ENCODE data around the gene RTN4.
A peak's percentile ranks its signal among the peaks of the same experiment; 100 is the strongest.
"Not testable (repeated sequence)": the region's sequence is repeated elsewhere in the genome, so short reads cannot be mapped to it uniquely, and the experiment has no call there.

RTN4 gene

DNA sequence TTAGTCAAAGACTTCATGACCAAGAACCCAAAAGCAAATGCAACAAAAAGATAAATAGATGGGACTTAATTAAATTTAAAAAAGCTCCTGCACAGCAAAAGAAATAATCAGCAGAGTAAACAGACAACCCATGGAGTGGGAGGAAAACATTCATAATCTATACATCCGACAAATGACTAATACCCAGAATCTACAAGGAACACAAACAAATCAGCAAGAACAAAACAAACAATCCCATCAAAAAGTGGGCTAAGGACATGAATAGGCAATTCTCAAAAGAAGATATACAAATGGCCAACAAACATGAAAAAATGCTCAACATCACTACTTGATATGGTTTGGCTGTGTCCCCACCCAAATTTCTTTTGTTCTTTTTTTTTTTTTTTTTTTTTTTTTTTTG lies 25.8 kb upstream of the RTN4 start:
- in situ Hi-C loops (cut with HindIII; ENCODE audit: low pct_ligation_motif_present, low pct_unique_long_range_greater_than_20kb, low sequenced_read_pairs); DNase-seq: not testable (repeated sequence)

DNA sequence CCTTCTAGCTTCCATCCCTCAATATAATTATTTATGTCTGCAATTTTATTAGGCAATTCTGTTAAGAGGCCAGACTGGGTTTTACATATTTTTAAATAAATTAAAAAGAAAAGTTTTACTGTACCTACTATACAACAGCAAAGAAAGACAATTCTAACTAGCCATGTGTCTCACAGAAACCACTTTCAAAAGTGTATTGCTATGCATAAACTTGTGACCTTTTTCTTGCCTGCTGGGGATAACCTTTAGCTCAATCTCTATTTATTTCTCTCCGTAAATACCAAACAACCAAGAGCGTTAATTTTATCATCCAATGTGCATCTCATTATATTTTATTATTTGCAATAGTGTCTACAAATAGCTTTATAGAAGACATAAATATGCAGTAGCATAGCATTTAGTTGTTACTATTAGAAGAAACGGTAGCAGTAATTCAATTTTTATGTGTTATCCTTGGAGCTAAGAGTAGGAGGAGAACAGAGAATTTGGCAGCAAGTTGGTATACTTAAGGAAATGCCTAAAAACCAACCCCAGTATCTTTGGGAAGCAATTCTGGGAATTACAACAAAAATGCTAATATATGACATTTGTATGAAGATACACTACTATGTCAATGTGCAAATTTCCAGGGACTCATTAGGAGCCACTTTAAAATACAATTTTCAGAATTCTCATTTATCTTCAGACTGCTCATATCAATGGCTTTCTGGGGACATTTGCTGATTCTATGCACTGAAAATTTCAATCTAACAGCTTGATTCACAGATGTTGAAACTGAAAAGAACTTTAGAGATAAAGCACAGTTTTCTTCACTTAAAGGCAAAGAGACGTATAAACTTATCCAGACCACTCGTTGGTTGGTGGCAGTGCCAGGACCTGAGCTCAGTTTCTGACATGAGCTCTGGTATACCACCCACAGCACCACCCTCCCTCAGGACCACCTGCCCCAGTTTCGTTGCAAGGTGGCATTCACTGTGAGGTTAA lies 23.0 kb upstream of the RTN4 start:
- in situ Hi-C loops (cut with HindIII; ENCODE audit: low pct_ligation_motif_present, low pct_unique_long_range_greater_than_20kb, low sequenced_read_pairs): no loop called here
- DNase-seq: no peak

DNA sequence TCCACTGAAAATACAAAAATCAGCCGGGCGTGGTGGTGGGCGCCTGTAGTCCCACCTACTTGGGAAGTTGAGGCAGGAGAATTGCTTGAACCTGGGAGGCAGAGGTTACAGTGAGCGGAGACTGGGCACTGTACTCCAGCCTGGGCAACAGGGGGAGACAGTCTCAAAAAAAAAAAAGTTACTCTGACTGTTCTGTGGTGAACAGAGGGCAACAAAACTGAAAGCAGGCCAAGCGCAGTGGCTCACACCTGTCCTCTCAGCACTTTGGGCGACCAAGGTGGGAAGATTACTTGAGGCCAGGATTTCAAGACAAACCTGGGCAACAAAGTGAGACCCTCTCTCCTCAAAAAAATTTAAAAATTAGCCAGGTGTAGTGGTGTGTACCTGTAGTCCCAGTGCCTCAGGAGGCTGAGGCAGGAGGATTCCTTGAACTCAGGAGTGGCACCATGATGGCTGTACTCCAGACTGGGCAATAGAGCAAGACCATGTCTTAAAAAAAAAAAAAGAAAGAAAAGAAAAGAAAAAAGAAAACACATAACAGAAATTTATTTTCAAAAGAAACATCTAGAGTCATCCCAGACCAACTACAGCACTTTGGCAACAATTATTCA lies 13.6 kb upstream of the RTN4 start:
- in situ Hi-C loops (cut with HindIII; ENCODE audit: low pct_ligation_motif_present, low pct_unique_long_range_greater_than_20kb, low sequenced_read_pairs): no loop called here
- DNase-seq: no peak

DNA sequence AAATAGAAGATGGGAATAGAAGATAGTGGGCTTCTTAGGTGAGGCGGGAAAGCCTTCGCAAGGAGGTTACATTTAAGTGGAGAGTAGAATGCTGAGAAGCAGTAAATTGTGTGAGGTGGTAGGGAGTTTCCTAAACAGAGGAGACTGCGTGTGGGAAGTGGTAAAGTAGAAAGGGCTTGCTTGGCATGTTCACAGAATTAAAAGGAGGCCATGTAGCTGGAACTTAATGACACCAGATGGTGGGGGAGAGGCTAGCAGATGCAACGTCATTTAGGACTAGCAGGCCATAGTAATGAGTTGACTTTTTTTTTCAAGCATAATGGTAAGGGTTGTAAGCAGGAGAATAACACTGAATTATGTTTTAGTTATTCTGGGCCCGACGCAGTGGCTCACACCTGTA lies 13.0 kb upstream of the RTN4 start:
- in situ Hi-C loops (cut with HindIII; ENCODE audit: low pct_ligation_motif_present, low pct_unique_long_range_greater_than_20kb, low sequenced_read_pairs): no loop called here
- DNase-seq: no peak

DNA sequence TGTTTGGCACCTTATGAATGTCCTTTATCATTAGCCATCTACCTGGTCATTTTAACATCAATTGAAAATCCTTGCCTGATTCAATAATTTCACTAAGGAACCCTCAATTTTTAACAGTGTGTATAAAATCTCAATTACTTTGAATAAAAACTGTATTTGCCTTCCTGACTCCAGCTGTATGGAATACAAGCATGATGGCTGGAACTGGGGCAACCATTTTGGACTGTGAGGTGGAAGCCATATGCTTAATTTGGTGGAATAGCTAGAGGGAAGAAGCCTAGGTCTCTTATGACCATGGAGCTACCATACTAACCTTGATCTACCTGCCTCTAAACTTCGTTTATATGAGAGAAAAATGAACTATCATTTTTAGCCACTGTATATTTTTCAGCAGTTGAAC lies 12.5 kb upstream of the RTN4 start:
- no peak for DNase-seq
- in situ Hi-C loops (cut with HindIII; ENCODE audit: low pct_ligation_motif_present, low pct_unique_long_range_greater_than_20kb, low sequenced_read_pairs): no loop called here

DNA sequence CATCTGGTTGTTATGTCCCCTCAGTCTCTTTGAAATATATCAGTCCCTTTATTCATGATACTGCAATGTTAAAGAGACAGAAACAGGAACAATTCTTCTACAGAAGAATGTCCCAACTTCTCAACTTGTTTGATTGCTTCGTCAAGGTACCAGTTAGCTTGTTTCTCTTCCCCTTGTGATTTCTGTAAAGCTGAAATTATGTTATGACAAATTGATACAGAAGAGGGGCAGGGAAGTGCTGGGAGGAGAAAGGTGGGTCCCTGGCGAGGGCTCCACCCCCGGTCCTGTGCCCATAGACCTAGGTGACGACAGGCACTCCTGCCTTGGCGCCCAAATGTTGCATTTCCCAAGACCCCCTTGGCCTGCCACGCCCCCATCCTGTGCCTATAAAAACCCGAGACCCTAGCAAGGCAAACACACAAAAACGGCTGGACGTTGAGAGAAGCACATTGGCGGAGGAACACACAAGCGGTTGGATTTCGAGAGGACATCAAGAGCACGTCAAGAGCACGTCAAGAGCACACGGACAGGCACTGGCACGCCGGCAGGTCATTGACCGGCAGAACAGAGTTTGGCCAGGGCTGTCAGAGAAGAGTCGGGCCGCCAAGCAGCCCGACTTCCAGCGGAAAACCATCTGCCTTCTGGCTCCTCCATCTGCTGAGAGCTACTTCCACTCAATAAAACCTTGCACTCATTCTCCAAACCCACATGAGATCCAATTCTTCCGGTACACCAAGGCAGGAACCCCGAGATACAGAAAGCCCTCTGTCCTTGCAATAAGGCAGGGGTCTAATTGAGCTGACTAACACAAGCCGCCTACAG lies 11.5 kb upstream of the RTN4 start:
- in situ Hi-C loops (cut with HindIII; ENCODE audit: low pct_ligation_motif_present, low pct_unique_long_range_greater_than_20kb, low sequenced_read_pairs): no loop called here
- no peak for DNase-seq

DNA sequence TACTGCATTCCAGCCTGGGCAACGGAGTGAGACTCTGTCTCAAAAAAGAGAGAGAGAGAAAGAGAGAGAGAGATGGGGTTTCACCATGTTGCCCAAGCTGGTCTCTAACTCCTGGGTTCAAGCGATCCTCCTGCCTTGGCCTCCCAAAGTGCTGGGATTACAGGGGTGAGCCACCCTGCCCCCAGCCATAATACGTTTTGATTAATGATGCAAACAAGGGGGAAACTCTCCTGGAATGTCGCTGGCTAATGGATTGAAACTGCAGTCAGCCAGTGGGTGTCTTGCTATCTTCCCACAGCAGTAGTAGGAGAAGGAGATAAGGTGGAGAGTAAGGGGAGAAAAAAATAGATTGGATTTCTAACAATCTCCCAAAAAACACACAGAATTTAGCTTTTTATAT lies 9.5 kb upstream of the RTN4 start:
- DNase-seq: no peak
- in situ Hi-C loops (cut with HindIII; ENCODE audit: low pct_ligation_motif_present, low pct_unique_long_range_greater_than_20kb, low sequenced_read_pairs): no loop called here

DNA sequence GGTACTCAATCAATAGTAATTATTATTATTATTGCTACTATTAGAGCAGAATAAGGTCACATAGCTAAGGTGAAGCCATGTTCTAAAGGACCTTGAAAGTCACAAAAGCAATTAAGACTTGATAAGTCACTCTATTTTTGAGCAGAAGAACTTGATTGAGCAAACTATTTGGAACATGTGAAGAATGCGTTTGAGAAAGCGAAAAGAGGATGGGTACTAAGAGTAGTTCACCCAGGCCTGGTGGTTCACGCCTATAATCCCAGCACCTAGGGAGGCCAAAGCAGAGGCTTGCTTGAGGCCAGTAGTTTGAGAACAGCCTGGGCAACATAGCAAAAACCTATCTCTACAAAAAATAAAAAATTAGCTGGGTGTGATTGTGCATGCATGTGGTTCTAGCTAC lies 7.2 kb upstream of the RTN4 start:
- no peak for DNase-seq
- in situ Hi-C loops (cut with HindIII; ENCODE audit: low pct_ligation_motif_present, low pct_unique_long_range_greater_than_20kb, low sequenced_read_pairs): no loop called here

DNA sequence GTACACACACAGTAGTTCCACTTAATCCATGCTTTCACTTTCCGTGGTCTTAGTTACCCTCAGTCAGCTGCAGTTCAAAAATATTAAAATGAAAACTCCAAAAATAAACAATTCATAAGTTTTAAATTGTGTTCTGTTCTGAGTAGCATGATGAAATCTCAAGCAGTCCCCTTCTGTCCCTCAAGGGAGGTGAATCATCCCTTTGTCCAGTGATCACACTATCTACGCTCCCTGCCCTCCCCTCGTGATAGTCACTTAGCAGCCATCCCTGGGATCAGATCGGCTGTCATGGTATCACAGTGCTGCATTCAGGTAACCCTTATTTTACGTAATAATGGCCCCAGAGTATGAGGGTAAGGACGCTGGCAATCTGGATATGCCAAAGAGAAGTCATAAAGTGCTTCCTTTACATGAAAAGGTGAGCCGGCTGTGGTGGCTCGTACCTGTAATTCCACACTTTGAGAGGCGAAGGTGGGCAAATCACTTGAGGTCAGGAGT lies 5.8 kb upstream of the RTN4 start:
- in situ Hi-C loops (cut with HindIII; ENCODE audit: low pct_ligation_motif_present, low pct_unique_long_range_greater_than_20kb, low sequenced_read_pairs): no loop called here
- peak; percentile 59 for DNase-seq

DNA sequence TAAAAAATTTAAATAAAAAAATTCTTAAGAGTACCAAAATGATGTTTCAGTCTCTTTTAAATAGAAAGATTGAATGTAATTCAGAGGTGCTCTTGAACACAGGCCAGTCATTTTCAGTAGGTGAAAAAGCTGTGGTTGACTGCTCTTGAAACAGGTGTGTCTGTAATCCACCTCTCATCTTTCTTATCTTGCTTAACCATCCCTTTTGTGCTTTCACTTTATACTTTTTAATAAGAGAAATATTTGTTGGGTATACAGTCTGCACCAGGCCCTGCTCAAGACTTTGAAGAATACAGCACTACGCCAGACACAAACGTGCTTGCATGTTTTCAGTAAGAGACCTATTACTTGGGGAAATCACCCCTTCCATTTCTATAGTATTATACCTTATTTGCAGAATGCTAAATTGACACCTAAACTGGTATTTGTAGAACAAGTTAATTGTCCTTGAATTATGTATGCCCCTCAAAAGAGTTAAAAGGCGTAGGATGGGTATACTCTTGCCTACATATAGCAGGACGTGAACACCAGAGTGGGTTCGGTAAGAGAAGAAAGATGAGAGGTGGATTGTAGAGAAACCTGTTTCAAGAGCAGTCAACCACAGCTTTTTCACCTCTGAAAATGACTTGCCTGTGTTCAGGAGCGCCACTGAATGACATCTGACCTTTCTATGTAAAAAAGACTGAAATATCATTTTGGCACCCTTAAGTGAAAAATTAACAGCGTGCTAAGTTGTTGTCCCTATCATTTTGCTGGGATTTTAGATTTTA lies 4.0 kb upstream of the RTN4 start:
- in situ Hi-C loops (cut with HindIII; ENCODE audit: low pct_ligation_motif_present, low pct_unique_long_range_greater_than_20kb, low sequenced_read_pairs): no loop called here
- no peak for DNase-seq

DNA sequence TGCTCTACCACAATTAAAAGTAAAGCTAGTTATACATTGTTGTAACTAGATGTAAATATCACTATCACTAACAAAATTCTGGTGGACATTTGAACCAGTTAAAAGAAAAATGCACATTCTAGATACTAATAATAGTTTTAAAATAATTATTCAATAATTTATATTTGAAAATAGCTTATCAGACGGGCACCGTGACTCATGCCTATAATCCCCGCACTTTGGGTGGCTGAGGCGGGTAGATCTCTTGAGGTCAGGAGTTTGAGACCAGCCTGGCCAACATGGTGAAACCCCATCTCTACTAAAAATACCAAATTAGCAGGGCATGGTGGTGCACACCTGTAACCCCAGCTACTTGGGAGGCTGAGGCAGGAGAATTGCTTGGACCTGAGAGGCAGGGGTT lies 3.0 kb upstream of the RTN4 start:
- in situ Hi-C loops (cut with HindIII; ENCODE audit: low pct_ligation_motif_present, low pct_unique_long_range_greater_than_20kb, low sequenced_read_pairs): not testable (repeated sequence)

DNA sequence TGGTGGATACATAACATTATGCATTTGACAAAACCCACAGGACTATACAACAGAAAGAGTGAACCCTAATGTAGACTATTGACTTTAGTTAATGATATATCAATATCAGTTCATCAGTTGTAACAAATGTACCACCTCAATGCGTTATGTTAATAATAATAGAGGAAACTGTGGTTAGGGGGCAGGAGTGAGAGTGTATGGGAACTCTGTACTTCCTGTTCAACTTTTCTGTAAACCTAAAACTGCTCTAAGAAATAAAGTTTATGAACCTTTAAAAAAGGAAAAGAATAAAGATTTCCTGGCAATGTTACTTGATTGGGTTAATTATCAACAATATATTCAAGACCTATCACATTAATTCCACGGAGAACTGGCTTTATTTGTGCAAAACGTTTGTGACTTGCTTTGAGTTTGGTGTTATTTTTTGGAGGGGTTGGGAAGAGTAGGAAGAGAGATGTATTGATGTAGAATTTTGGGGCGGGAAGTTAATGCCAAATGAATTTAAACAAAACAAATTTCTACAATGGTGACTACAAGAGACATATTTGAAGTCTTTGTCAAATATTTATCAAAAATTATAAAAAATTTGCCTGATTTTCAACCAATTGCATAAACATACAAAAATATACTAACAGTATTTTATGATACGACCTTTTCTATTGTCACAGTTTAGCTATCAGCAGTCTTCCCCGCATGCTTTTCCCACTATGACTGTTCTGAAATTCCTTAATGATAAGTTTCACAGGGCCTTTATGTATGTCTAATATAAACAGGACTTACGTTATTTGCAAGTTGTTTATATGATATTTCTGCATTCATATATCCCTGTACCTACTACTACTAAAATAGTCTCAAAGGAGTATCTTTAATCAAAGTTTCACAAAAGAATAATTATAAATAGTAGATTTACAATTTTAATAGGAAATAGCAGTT lies 2.1 kb upstream of the RTN4 start:
- peak; percentile 71 for DNase-seq
- in situ Hi-C loops (cut with HindIII; ENCODE audit: low pct_ligation_motif_present, low pct_unique_long_range_greater_than_20kb, low sequenced_read_pairs): no loop called here

More for the DNA sequence above, 3.0 kb upstream of the RTN4 start:
- not testable (repeated sequence) for DNase-seq

DNA sequence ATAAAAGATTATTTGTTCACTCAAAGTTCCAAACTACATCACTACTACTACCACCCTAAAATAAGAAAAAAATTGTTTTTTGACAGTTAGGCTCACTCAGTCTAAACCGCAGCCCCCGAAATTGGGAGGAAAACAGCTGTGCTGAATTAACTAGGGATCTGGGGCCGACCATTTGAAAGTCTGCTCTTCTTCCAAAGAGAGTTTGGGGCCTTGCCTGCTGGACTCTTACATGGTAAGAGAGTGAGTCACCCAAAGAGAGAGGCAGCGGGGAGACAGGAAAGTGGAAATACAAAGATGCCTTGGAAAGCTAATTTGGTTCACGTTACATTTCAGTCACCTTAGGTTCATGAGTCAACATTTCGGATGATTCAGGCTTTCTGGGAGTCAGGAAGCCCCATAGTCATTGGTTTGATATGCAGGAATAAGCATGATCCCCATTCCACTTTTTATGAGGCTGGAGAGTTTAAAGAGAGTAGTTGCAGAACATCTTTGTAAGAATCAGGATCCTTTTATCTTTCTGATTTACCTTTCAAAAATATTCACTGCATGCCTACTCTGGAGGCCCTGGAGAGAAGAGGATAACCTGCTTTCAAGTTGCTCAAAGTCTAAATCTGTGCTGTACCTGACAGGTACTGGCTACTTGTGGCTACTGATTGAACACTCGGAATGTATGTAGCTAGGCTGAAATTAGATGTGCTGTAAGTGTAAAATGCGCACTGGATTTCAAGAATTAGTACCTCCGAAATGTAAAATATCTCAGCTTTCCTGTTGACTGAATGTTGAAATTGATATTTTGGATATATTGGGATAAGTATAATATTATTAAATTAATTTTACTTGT lies 995 bp upstream of the RTN4 start:
- in situ Hi-C loops (cut with HindIII; ENCODE audit: low pct_ligation_motif_present, low pct_unique_long_range_greater_than_20kb, low sequenced_read_pairs): no loop called here
- peak; percentile 100 for DNase-seq

DNA sequence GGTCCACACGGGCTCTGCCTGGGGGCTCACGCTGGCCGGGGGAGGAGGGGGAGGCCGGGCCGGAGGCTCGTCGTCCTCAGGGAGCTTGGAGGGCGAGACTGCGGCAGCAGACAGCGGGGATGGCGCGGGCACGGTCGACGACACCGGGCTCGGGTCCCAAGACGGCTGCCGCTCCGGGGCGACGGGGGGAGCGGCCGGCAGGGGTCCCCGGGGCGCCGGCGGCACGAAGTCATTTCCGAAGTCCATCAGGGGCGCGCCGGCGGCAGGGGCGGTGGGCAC lies 491 bp downstream of the RTN4 start:
- in situ Hi-C loops (cut with HindIII; ENCODE audit: low pct_ligation_motif_present, low pct_unique_long_range_greater_than_20kb, low sequenced_read_pairs): no loop called here

DNA sequence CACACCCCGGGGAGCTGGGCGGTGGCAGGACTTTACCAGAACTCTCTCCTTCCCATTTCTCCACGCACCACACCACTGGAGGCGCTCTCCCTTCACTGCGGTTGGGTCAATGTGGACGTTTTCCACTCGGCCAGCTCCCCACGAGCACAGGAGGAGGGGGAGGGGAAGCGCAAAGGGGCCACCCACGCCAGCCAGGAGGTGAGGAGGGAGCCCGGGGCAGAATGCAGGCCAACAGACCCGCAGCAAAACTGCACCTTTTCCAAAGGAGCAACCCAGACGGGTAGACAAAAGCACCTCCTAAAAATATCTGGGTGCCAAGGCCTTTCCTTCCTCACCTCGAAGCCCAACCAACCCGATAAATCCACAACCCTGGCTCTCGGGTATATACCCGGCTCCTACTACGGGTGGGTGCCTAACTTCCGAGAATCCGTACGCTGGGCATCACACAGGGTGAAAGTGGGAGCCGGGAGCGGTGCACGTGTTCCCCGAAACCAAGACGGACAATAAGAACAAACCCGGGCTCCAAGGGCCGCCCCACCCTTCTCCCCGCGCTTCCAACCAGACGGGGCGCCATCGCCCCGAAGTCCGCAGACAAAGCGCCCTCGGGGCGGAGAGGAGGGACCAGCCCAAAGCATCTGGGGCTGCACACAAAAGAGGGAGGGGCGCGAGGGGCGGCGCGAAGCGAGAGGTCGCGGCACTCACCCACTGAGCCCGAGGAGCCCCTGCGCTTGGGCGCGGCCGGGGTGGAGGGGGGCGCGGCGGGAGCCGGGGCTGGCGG lies 1.0 kb downstream of the RTN4 start:
- in situ Hi-C loops (cut with HindIII; ENCODE audit: low pct_ligation_motif_present, low pct_unique_long_range_greater_than_20kb, low sequenced_read_pairs): no loop called here

More for the DNA sequence above, 491 bp downstream of the RTN4 start:
- no peak for DNase-seq

DNA sequence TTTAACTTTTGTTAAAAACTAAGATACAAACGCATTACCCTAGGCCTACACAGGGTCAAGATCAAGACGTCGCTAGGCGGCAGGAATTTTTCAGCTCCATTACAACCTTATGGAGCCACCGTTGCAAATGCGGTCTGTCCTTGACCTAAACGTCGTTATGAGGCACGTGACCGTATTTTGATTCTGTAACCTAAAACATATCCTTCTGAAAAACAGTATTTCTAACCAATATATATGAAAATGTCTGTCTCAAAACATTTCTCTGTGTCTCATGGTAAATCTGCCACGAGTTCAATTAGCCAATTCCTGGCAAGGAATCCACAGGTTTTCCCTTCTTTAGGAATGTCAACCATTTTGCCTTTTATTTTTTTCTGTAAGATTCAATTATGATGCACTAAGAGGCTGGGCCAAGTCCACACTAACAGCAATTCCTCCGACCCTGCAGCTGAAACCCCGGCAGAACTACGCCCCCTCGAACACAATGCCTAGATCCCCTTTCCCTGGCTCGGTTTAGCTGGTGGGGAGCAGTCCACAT lies 1.7 kb downstream of the RTN4 start:
- DNase-seq: peak; percentile 62
- in situ Hi-C loops (cut with HindIII; ENCODE audit: low pct_ligation_motif_present, low pct_unique_long_range_greater_than_20kb, low sequenced_read_pairs): no loop called here

More for the DNA sequence above, 1.0 kb downstream of the RTN4 start:
- DNase-seq: peak; percentile 84

Data from ACHN (cell line).